Psoas muscle (tissue), 8 donors: ENCODE results near the gene ZNRD2. TPM values are rescaled to one million over a fixed set of nuclear protein-coding genes. Genes with fewer than 3 reads are reported as not detected.

Experiments
- ATAC-seq, 4 donors: fragments of 200-7000 bp; cut with Tn5 transposase; one replicate each; pipeline ENCODE4 v1.9.1; 2020; ENCODE audit warnings: moderate library complexity in 3 of 4, mild to moderate bottlenecking in 2 of 4
- DNase-seq, 2 donors: peaks; one replicate each; pipeline ENCODE4 v3.0.0-alpha.2; 2020
- H3K27ac ChIP-seq: fragments of 200-600 bp; one replicate; pipeline ENCODE4 v1.8.0; 2022
- H3K27me3 ChIP-seq, 3 donors: fragments of 200-600 bp in 1 of 3; one replicate each; pipeline versions ENCODE4 v1.6.1 to v1.8.0; 2013 to 2022; ENCODE audit warnings: low read length in 2 of 3, mild to moderate bottlenecking in 2 of 3, moderate library complexity in 1 of 3; ENCODE audit not compliant: insufficient read depth in 3 of 3
- H3K36me3 ChIP-seq, 2 donors: fragments of 200-600 bp in 1 of 2; one replicate each; pipeline versions ENCODE4 v1.6.1 to v1.8.0; 2013 to 2022; ENCODE audit warnings: low read depth in 1 of 2, mild to moderate bottlenecking in 1 of 2, moderate library complexity in 1 of 2; ENCODE audit not compliant: insufficient read depth in 1 of 2
- H3K4me1 ChIP-seq: fragments of 200-600 bp; one replicate; pipeline ENCODE4 v1.8.0; 2022
- H3K4me3 ChIP-seq: fragments of 200-600 bp; one replicate; pipeline ENCODE4 v1.8.0; 2022; ENCODE audit warnings: mild to moderate bottlenecking
- H3K9me3 ChIP-seq: fragments of 200-600 bp; one replicate; pipeline ENCODE4 v1.8.0; 2022
- CTCF ChIP-seq: fragments of 200-600 bp; IDR thresholded peaks from one replicate; pipeline ENCODE4 v1.8.0; 2022; ENCODE audit warnings: antibody characterized with exemption
- WGBS, 3 donors: extraction: QIAGEN DNeasy Blood & Tissue Kit; methylation state at CpG; one replicate each; pipeline versions ENCODE4 v1.1.6 to v1.1.7; 2013; 5-methylcytosine and 5-hydroxymethylcytosine counted together
- intact Hi-C, 2 donors: fragments of 100-400 bp; cut with DNase I; formaldehyde crosslinking; loops; one replicate each; pipeline versions ENCODE4 v1.11.0 to v1.14.2; 2022
- polyA plus RNA-seq, 3 donors: library from polyadenylated mRNA; stranded (reverse); fragments of 200-250 nt; gene quantifications; one replicate each; pipeline ENCODE4 v1.2.3, GENCODE V29; 2013
- total RNA-seq, 4 donors: library from RNA; stranded (reverse); fragmentation: NEBNext Ultra II Directional in 2 of 4; extraction: Animal tissue kit (Norgen Biotek cat#: 25700) in 2 of 4; gene quantifications; one replicate each; pipeline versions ENCODE4 v1.2.1 to v1.2.4, GENCODE V29; 2021 to 2023
- donor health status: healthy with polysubstance abuse.
- donor health status: DM: no; HTN: no; CAD: no; lungs with moderate emphysema.
- donor health status: Bipolar disorder and iron deficiency.
- donor health status: healthy.
- donor health status: DM: yes; HTN: yes; CAD: no.
- donor health status: DM: no; HTN: no; CAD: no.
- donor health status: DM: no; HTN: no; CAD: no.
- donor health status: DM: yes; HTN: yes; CAD: no.

Gene ZNRD2
- total and polyA plus RNA-seq, 7 donors = 31.6 to 118 (median 43.5) TPM

- intact Hi-C loops = no loop called here
- Histone ChIP-seq H3K27me3 (no peaks in the 10 kb centered on the region), H3K4me1 (peaks cover 71% of the 10 kb centered on the region), H3K36me3 (peaks cover 6 to 82% of the 10 kb centered on the region in 2 donors), H3K9me3 (no peaks in the 10 kb centered on the region), H3K27ac (peak overlapping the region; percentile 58), H3K4me3 (no peak overlapping the region)
- ATAC-seq (no peak), DNase-seq (no peak)
- no peak for TF ChIP-seq CTCF
- 74 to 92% (median 88%) methylated on average over 4 to 10 of the region's 10 CpGs for WGBS, 3 donors
These were observed 13.3 kb downstream of the ZNRD2 start for GRCh38 chr11:65583589-65583988.

GRCh38 chr11:65584106-65584505 is 13.8 kb downstream of the ZNRD2 start:
- peaks cover 71% of the 10 kb centered on the region for H3K4me1 ChIP-seq
- DNase-seq (no peak), ATAC-seq (no peak)
- no peaks in the 10 kb centered on the region for H3K9me3 ChIP-seq
- no peak for TF ChIP-seq CTCF
- H3K27ac ChIP-seq = peak overlapping the region; percentile 58
- intact Hi-C loops = no loop called here
- peaks cover 6 to 79% of the 10 kb centered on the region in 2 donors for H3K36me3 ChIP-seq
- WGBS, 3 donors = 52 to 71% (median 56%) methylated on average over 8 of the region's 8 CpGs
- H3K27me3 ChIP-seq = no peaks in the 10 kb centered on the region
- H3K4me3 ChIP-seq = no peak overlapping the region

- no peak for TF ChIP-seq CTCF
- H3K4me1 ChIP-seq = peaks cover 71% of the 10 kb centered on the region
- DNase-seq (no peak), ATAC-seq (no peak)
- H3K27me3 ChIP-seq = no peaks in the 10 kb centered on the region
- intact Hi-C loops = no loop called here
- H3K9me3 ChIP-seq = no peaks in the 10 kb centered on the region
- no peak overlapping the region for H3K4me3 ChIP-seq
- peaks cover 6 to 76% of the 10 kb centered on the region in 2 donors for H3K36me3 ChIP-seq
- peak overlapping the region; percentile 91 for H3K27ac ChIP-seq
- 69 to 73% (median 71%) methylated on average over 39 to 46 of the region's 46 CpGs for WGBS, 3 donors
These were observed 14.5 kb downstream of the ZNRD2 start for GRCh38 chr11:65584723-65585171.

- peak overlapping the region; percentile 91 for H3K27ac ChIP-seq
- DNase-seq (no peak), ATAC-seq (no peak)
- intact Hi-C loops = no loop called here
- no peaks in the 10 kb centered on the region for H3K9me3 ChIP-seq
- peaks cover 6 to 76% of the 10 kb centered on the region in 2 donors for H3K36me3 ChIP-seq
- peaks cover 74% of the 10 kb centered on the region for H3K4me1 ChIP-seq
- H3K27me3 ChIP-seq = no peaks in the 10 kb centered on the region
- 70 to 73% (median 71%) methylated on average over 41 to 51 of the region's 51 CpGs for WGBS, 3 donors
- no peak for TF ChIP-seq CTCF
- no peak overlapping the region for H3K4me3 ChIP-seq
These were observed 15.3 kb downstream of the ZNRD2 start for GRCh38 chr11:65585396-65586246.
